HepG2 (cell line): Measurements from ENCODE around the gene NUAK2. TPM values are rescaled to one million over a fixed set of nuclear protein-coding genes. Genes with fewer than 3 reads are reported as not detected.
A peak's percentile ranks its signal among the peaks of the same experiment; 100 is the strongest.

Experiments used
- BCL6 ChIP-seq: IDR thresholded peaks from 2 replicates; pipeline ENCODE4 v1.6.1; 2016; ENCODE audit warnings: missing genetic modification reagents, missing compliant biosample characterization
- FOXA3 ChIP-seq: IDR thresholded peaks from 2 replicates; pipeline ENCODE4 v1.6.1; 2016; ENCODE audit warnings: missing genetic modification reagents, missing compliant biosample characterization
- IRX3 ChIP-seq: sonication (generic); formaldehyde crosslinking; IDR thresholded peaks from 2 replicates; pipeline ENCODE4 v1.8.1; 2023; ENCODE audit warnings: mild to moderate bottlenecking, low read depth, missing genetic modification reagents, borderline replicate concordance
- PHF5A ChIP-seq: IDR thresholded peaks from one replicate; pipeline ENCODE4 v1.6.1; 2018; ENCODE audit warnings: low read depth, missing genetic modification reagents; ENCODE audit not compliant: unreplicated experiment
- RARA ChIP-seq: IDR thresholded peaks from 2 replicates; pipeline ENCODE4 v1.6.1; 2016; ENCODE audit warnings: missing genetic modification reagents, missing compliant biosample characterization
- RCOR2 ChIP-seq: IDR thresholded peaks from 2 replicates; pipeline ENCODE4 v1.6.1; 2016; ENCODE audit warnings: missing biosample characterization, missing genetic modification reagents
- SETDB1 ChIP-seq: sonication (generic); formaldehyde crosslinking; IDR thresholded peaks from 2 replicates; pipeline ENCODE4 v1.5.1; 2020; ENCODE audit warnings: missing genetic modification reagents, mild to moderate bottlenecking, borderline replicate concordance
- TAF1 ChIP-seq: sonication (generic); formaldehyde crosslinking; IDR thresholded peaks from 2 replicates; pipeline ENCODE4 v1.4.0; 2020; ENCODE audit warnings: missing genetic modification reagents
- TARDBP ChIP-seq: sonication (generic); formaldehyde crosslinking; IDR thresholded peaks from 2 replicates; pipeline ENCODE4 v1.8.0; 2022; ENCODE audit warnings: mild to moderate bottlenecking, missing genetic modification reagents
- THAP9 ChIP-seq: sonication (generic); formaldehyde crosslinking; IDR thresholded peaks from 2 replicates; pipeline ENCODE4; 2020; ENCODE audit warnings: missing genetic modification reagents, mild to moderate bottlenecking, borderline replicate concordance
- ZEB1 ChIP-seq: IDR thresholded peaks from 2 replicates; pipeline ENCODE4 v1.6.1; 2012; ENCODE audit warnings: mild to moderate bottlenecking, low read depth, inconsistent platforms; ENCODE audit not compliant: insufficient replicate concordance
- ZGPAT ChIP-seq: IDR thresholded peaks from 2 replicates; pipeline ENCODE4 v1.6.1; 2016; ENCODE audit warnings: mild to moderate bottlenecking
- ZNF12 ChIP-seq: sonication (generic); formaldehyde crosslinking; IDR thresholded peaks from 2 replicates; pipeline ENCODE4 v1.5.0; 2020; ENCODE audit warnings: missing genetic modification reagents
- ZNF281 ChIP-seq: sonication (generic); formaldehyde crosslinking; IDR thresholded peaks from 2 replicates; pipeline ENCODE4 v1.4.0; 2020; ENCODE audit warnings: missing genetic modification reagents, borderline replicate concordance
- ZNF562 ChIP-seq: sonication (generic); formaldehyde crosslinking; IDR thresholded peaks from 2 replicates; pipeline ENCODE4 v1.8.0; 2022; ENCODE audit warnings: missing genetic modification reagents, borderline replicate concordance
- ZSCAN30 ChIP-seq: sonication (generic); formaldehyde crosslinking; IDR thresholded peaks from 2 replicates; pipeline ENCODE4 v1.5.0; 2020; ENCODE audit warnings: mild to moderate bottlenecking, missing genetic modification reagents
- polyA plus RNA-seq, 8 experiments: library from polyadenylated mRNA; depleted of rRNA in 3 of 8; stranded (reverse) in 7 of 8; unstranded in 1 of 8; fragments of >200 nt; fragmentation: Illumina TruSeq in 4 of 8; extraction: Trizol in 4 of 8; gene quantifications; 2 replicates each; pipeline versions ENCODE4 v1.2.1 to v1.2.3, GENCODE V29; 2011 to 2016; ENCODE audit warnings: low read depth in 4 of 8, missing spikeins in 1 of 8, mixed read lengths in 1 of 8; ENCODE audit not compliant: insufficient read depth in 1 of 8
- total RNA-seq, 5 experiments: library from RNA; depleted of rRNA; stranded (reverse); fragments of >200 nt; fragmentation: Illumina TruSeq; extraction: Trizol; gene quantifications; 2 replicates each; pipeline ENCODE4 v1.2.3, GENCODE V29; 2016; ENCODE audit warnings: low read depth in 1 of 5
- TF ChIP-seq, protein P1 (sequence below): sonication (generic); formaldehyde crosslinking; IDR thresholded peaks from 2 replicates; pipeline ENCODE4 v1.8.1; 2023; ENCODE audit warnings: mild to moderate bottlenecking, missing genetic modification reagents
- TF ChIP-seq, protein P2 (sequence below): sonication (generic); formaldehyde crosslinking; IDR thresholded peaks from 2 replicates; pipeline ENCODE4 v1.4.0; 2020; ENCODE audit warnings: missing genetic modification reagents
- TF ChIP-seq, protein P3 (sequence below): sonication (generic); formaldehyde crosslinking; IDR thresholded peaks from 2 replicates; pipeline ENCODE4 v1.5.0; 2020; ENCODE audit warnings: missing genetic modification reagents, mild to moderate bottlenecking, borderline replicate concordance

Gene NUAK2
- total and polyA plus RNA-seq, 2 of the 13 experiments (the other 11 are each of a cell fraction or from before 2014, with no cell fraction given), result 0.75 to 1.1 TPM

- TF ChIP-seq, protein P1, sequence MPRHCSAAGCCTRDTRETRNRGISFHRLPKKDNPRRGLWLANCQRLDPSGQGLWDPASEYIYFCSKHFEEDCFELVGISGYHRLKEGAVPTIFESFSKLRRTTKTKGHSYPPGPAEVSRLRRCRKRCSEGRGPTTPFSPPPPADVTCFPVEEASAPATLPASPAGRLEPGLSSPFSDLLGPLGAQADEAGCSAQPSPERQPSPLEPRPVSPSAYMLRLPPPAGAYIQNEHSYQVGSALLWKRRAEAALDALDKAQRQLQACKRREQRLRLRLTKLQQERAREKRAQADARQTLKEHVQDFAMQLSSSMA (CRISPR knock-in tag), result 0 out of 2 replicates have a peak, but pooled peaks have one; percentile 33
- TF ChIP-seq ZSCAN30 (CRISPR knock-in tag) (no peak), RARA (CRISPR knock-in tag) (peak; percentile 78), ZNF562 (CRISPR knock-in tag) (no peak), ZNF12 (CRISPR knock-in tag) (peak; percentile 74; the same call in 1 of the 2 replicates), TARDBP (peak; percentile 65; the same call in 1 of the 2 replicates), BCL6 (CRISPR knock-in tag) (peak; percentile 96), TAF1 (peak; percentile 41; the same call in 1 of the 2 replicates), THAP9 (no peak), PHF5A (CRISPR knock-in tag) (no peak), ZNF281 (CRISPR knock-in tag) (peak; percentile 96), FOXA3 (CRISPR knock-in tag) (0 out of 2 replicates have a peak, but pooled peaks have one; percentile 14), ZGPAT (CRISPR knock-in tag) (peak; percentile 57; the same call in 1 of the 2 replicates), IRX3 (no peak), RCOR2 (CRISPR knock-in tag) (no peak), ZEB1 (peak; percentile 9), SETDB1 (no peak)
- TF ChIP-seq, protein P2, sequence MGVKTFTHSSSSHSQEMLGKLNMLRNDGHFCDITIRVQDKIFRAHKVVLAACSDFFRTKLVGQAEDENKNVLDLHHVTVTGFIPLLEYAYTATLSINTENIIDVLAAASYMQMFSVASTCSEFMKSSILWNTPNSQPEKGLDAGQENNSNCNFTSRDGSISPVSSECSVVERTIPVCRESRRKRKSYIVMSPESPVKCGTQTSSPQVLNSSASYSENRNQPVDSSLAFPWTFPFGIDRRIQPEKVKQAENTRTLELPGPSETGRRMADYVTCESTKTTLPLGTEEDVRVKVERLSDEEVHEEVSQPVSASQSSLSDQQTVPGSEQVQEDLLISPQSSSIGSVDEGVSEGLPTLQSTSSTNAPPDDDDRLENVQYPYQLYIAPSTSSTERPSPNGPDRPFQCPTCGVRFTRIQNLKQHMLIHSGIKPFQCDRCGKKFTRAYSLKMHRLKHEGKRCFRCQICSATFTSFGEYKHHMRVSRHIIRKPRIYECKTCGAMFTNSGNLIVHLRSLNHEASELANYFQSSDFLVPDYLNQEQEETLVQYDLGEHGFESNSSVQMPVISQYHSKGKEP (CRISPR knock-in tag), result no peak
- TF ChIP-seq, protein P3, sequence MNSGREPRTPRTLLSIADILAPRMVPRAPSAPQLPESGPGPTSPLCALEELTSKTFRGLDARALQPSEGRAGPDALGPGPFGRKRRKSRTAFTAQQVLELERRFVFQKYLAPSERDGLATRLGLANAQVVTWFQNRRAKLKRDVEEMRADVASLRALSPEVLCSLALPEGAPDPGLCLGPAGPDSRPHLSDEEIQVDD, result no peak
Observed at GRCh38 chr1:205294175-205294917, 27.2 kb downstream of the NUAK2 start (continued).
